ENCODE results near the gene TFCP2.
"Not testable (repeated sequence)": the region's sequence is repeated elsewhere in the genome, so short reads cannot be mapped to it uniquely, and the experiment has no call there.

Gene TFCP2

GRCh38 chr12:51080136-51080535 is 92.8 kb downstream of the TFCP2 start:
- no peak for FAIRE-seq

GRCh38 chr12:51078866-51079265 is 94.1 kb downstream of the TFCP2 start:
- FAIRE-seq: not testable (repeated sequence)

GRCh38 chr12:51078346-51078745 is 94.6 kb downstream of the TFCP2 start:
- not testable (repeated sequence) for FAIRE-seq

GRCh38 chr12:51077930-51078329 is 95.0 kb downstream of the TFCP2 start:
- no peak for FAIRE-seq

- FAIRE-seq: no peak
Observed at GRCh38 chr12:51076236-51076930, 96.6 kb downstream of the TFCP2 start.

- FAIRE-seq: no peak
Observed at GRCh38 chr12:51075390-51075789, 97.5 kb downstream of the TFCP2 start.

- FAIRE-seq: no peak
Observed at GRCh38 chr12:51071663-51072062, 101.3 kb downstream of the TFCP2 start.

GRCh38 chr12:51070004-51070403 is 102.9 kb downstream of the TFCP2 start:
- no peak for FAIRE-seq

- no peak for FAIRE-seq
Observed at GRCh38 chr12:51067771-51068170, 105.2 kb downstream of the TFCP2 start.

GRCh38 chr12:51067229-51067628 is 105.7 kb downstream of the TFCP2 start:
- FAIRE-seq: no peak

- no peak for FAIRE-seq
Observed at GRCh38 chr12:51065530-51065929, 107.4 kb downstream of the TFCP2 start.

GRCh38 chr12:51062631-51063397 is 110.1 kb downstream of the TFCP2 start:
- no peak for FAIRE-seq

GRCh38 chr12:51059086-51059485 is 113.8 kb downstream of the TFCP2 start:
- FAIRE-seq: no peak

- no peak for FAIRE-seq
Observed at GRCh38 chr12:51056242-51056641, 116.7 kb downstream of the TFCP2 start.

- no peak for FAIRE-seq
Observed at GRCh38 chr12:51055060-51055459, 117.9 kb downstream of the TFCP2 start.

- no peak for FAIRE-seq
Observed at GRCh38 chr12:51051787-51052186, 121.1 kb downstream of the TFCP2 start.

GRCh38 chr12:51049525-51049924 is 123.4 kb downstream of the TFCP2 start:
- FAIRE-seq: no peak

- no peak for FAIRE-seq
Observed at GRCh38 chr12:51048661-51049251, 124.2 kb downstream of the TFCP2 start.

- peak; percentile 97 for FAIRE-seq
Observed at GRCh38 chr12:51047655-51048540, 125.0 kb downstream of the TFCP2 start, which contains the start of gene LETMD1. Gene LETMD1, plus strand, starts transcription at chr12:51048327. Its CDS starts 30 bp downstream, at chr12:51048357.

All from G401.6 (cell line).